NCI-H526 (cell line): ENCODE results near the gene DNAH17.
"Not testable (repeated sequence)": the region's sequence is repeated elsewhere in the genome, so short reads cannot be mapped to it uniquely, and the experiment has no call there.

Experiments
- DNase-seq, 2 experiments: peaks; one replicate each; lab custom pipeline; 2025; lab: John Stamatoyannopoulos, UW

Gene DNAH17

DNA sequence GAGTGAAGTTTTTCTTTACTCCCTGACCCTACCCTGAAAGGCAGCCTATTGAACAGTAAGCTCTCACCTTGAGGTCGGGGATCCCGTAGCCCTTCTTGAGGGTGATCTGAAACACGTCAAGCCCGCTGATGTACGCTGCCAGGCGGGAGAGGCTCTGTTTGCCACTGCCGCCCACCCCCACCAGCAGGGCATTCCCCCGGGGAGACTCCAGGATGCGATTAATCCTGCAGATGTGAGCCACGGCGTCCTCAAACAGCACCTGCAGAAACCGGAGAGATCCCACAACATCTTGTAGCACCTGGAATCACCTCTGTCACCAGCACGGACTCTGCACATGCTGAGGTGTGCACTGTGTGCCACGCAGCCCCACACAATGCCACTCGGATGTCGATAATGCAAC lies 102.0 kb downstream of the DNAH17 start:
- no peak for DNase-seq

DNA sequence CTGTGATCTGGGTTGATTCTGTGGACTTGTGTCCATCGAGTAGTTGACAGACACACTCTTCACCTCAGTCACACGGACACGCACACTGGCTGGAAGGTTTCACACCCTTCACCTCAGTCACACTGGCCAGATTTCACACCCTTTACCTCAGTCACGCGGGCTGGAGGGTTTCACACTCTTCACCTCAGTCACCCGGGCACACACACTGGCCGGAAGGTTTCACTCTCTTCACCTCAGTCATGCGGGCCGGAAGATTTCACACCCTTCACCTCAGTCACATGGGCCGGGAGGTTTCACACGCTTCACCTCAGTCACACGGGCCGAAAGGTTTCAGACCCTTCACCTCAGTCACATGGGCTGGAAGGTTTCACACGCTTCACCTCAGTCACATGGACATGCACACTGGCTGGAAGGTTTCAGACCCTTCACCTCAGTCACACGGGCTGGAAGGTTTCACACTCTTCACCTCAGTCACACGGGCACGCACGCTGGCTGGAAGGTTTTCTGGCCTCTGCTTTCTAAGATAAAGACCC lies 102.5 kb downstream of the DNAH17 start:
- DNase-seq = no peak

DNA sequence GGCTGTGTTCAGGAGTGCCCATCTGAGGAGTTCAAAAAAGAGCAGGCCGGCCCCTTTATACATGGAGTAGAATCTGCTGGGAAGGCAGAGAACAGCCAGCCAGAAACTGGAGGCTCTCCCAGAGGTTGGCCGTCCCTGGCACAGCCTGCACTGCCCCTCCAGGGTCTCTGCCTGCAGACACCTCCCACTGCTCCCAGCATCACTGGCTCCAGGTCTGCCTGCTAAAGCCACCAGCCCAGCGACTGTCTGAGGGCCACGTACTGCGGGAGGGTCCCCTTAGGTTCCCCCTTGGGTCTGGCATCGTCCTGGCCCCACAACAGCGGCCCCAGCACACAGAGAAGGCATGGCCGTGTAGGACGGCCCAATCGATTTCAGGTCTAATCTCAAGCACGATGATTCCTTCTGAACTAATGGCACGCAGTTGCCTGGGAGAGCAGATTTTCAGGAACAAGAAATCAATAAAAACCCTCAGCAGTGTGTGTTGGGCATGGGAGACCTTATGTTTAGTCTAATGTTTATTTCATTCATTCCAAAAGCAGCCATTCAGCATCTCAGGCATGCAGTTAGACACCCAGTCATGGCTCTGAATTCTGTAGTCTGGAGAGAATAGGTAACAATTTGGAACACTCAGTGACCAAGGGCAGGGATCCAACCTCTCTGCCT lies 103.1 kb downstream of the DNAH17 start:
- DNase-seq = no peak

DNA sequence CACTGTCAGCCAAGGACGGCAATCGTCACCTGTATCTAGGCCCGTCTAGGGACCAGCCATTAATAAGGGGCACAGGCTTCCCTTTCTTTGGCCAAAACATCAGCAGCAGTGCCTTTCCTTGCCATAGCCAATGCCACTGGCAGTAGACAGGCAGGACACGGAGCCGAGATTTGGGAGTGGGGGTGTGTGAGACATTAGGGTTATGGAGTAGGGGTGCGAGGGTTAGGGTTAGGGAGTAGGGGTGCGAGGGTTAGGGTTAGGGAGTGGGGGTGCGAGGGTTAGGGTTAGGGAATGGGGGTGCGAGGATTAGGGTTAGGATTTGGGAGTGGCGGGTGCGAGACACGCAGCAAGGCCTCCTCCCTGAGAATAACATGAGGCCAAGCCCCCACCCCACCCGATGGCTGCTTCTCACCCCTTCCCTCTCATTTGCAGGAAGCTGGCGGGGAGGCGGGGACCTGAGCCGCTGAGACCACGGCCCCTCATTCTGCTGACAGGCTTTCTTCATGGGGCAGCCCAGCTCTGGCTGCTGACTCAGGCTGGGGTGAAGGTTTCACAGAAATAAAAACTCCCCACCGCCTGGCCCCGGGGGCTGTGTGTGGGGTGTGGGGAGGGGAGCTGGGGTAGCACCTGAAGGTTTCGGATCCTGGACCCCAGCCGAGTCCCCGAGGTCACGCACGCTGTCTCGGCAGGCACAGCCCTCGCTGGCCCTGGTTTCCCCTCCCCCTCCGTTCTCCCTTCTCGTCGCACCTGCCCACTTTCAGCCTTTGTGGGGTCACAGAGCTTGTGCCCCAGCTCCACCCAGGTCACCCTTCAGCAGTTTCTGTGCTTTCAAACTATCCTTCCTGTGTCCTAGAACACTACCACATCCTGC lies 104.9 kb downstream of the DNAH17 start:
- DNase-seq = no peak

DNA sequence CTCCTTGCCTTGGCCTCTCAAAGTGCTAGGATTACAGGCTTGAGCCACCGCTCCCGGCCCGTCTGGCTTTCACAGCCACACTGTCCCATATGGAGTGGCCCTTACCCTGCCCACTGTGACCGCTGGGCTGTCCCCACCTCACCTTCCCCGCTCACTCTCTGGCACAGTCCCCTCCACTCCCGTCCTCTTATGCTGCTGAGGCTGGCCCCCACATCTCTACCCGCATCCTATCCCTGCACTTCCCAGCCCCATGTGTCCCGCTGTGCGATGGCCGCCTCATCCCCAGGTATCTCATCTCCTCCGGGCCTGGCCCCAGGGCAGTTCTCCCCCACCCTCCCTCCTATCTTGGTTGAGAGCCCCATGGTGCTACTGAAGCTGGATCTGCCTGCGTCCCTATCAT lies 105.6 kb downstream of the DNAH17 start:
- DNase-seq = no peak

DNA sequence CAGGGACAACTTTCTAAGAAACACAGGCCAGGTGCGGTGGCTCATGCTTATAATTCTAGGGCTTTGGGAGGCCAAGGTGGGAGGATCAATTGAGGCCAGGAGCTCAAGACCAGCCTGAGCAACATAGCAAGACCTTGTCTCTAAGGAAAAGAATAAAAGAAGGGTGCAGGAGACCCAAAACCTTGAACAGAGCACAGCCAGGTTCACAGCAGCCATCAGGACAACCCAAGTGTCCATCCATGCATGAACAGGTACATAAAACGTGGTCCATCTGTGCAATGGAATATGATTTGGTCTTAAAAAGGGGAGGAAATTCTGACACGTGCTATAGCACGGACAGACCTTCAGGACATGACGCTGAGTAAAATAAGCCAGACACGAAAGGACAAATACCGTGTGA lies 107.8 kb downstream of the DNAH17 start:
- DNase-seq = no peak

DNA sequence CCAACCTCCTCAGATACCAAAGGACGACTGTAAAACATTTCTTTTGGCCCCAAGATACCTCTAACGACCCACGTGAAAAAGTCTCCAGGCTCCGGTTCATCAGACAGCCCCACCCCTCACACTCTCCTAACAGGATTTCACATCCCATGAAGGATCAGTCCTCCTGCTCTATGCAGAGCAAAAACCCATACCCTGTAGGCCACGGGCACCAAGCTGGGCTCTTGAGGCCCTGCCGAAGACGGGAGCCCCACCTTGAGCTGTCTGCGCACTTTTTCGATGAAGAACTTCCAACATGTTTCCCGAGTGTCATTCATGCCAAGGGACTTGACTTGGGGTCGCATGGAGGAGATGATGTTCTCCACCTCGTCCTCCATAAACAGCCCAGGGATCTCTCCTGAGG lies 108.8 kb downstream of the DNAH17 start:
- DNase-seq = no peak

DNA sequence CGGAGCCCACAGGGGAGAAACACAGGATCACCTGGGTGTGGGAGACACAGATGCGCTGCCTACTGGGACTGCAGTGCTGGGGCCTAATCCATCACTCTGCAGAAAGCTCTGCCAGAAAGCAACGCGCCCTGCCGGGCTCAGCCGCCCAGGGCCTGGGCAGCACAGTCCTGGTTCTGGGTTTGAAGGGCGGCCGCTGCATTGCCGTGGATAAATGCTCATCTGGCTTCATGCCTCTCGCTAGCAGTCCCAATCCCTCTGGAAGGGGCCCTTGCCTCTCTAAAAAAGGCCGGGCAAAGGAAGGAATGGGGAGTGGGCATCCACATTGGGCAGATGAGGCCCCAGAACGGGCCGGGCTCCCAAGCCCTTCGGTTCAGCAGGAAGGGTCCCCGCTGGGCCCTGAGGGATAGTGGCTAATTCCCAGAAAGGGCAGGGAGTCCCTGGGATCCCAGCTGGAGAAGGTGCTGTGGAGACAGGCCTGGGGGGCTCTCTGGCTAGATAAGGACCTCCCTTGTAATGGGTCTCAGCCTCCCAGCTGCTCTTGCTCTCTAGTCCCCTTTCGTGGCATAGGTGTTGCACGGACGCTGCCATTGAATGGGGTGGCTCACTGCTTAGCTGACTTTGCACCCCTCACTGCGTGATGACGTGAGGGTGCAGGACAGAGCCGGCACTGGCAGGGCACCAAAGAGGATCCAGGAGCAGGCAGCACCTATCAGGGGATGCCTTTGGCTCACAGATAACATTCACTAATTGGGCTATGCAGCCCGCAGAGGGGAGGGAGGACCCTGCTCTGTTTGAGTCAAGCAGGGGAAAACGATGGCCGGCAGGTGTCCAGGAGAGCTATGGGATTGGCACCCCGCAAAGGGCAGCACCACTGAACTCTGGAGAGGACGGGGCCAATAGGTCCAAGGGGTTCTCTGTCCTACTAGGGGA lies 110.1 kb downstream of the DNAH17 start:
- no peak for DNase-seq

DNA sequence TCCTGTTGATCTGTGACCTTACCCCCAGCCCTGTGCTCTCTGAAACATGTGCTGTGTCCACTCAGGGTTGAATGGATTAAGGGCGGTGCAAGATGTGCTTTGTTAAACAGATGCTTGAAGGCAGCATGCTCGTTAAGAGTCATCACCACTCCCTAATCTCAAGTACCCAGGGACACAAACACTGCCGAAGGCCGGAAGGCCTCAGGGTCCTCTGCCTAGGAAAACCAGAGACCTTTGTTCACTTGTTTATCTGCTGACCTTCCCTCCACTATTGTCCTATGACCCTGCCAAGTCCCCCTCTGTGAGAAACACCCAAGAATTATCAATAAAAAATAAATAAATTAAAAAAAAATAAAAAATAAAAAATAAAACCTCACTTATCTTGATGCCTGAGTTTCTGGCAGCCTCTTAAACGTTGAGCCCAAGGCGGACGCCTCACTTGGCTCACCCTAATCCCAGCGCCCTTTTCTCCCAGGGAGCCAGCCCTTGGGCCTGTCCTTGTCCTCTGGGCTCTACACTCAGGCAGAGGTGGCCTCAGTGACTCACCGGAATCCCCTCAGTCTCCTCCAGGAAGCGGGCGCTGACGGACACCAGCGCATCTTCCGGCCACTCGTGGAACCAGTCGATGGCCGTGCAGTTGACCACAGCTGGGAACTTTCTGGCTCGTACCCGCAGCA lies 110.9 kb downstream of the DNAH17 start:
- DNase-seq = not testable (repeated sequence)

DNA sequence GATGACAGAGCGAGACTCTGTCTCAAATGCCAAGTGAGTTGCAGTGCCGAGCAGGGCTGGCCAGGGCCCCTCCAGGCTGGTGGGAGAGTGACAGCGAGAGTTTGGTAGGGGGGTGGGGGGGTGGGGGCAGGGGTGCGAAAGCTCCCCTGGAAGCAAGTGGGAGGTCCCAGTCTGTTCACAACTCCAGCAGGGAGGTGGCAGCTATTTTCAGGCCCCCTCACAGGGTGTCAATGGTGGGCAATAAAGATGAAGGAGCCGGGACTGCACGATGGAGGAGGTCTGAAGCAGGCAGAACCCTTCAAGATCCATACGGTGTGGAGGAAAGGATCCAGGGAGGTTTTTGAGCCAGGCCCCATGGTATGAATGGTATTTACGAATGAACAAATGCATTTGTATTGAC lies 115.0 kb downstream of the DNAH17 start:
- no peak for DNase-seq

DNA sequence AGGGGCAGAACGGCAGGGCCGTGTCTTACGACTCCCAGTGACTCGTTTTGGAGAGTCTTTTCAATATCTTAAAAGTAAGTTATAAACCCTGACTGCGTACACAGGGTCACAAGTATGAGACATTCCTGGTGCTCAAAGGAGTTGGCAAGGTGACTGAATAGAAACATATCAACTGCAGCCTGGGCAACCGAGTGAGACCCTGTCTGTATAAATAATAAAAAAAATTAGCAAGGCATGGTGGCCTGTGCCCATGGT lies 115.5 kb downstream of the DNAH17 start:
- no peak for DNase-seq

DNA sequence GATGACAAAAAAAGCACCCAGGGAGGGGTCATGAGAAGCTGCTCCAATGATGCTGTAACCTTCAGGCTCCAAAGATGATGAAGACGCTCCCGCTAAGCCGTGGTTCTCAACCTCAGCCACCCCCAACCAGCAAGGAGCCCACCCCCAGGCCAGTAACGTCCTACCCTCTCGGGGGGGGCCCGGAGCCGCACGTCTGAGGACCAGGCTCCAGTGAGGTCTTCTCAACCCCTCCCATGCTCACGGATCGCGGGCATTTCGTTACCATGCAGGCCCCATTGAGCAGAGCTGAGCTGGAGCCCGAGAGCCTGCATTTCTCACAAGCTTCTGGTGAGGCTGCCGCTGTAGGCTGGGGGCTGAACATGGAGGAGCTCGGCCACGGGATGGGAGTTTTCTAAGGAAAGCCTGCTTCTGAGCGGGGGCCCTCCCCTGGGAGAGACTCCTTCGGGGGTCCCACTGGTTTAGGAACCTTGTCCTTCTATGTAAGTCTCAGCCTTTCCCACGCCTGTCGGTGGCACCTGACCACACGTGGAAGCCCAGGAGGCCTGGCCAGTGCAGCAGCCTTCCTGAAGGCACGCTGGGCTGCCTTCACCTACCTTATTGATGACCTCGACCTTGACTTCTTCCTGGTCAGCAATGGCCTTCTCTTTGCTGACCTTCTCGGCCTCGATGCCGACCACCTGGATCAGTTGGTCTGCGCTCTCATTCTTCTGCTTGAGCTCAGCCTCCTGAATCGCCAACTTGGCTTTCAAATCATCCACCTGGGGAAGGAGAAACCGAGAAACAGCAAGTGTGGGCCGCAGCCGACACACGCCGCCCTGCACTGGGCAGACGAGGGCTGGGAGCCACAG lies 116.0 kb downstream of the DNAH17 start:
- no peak for DNase-seq

DNA sequence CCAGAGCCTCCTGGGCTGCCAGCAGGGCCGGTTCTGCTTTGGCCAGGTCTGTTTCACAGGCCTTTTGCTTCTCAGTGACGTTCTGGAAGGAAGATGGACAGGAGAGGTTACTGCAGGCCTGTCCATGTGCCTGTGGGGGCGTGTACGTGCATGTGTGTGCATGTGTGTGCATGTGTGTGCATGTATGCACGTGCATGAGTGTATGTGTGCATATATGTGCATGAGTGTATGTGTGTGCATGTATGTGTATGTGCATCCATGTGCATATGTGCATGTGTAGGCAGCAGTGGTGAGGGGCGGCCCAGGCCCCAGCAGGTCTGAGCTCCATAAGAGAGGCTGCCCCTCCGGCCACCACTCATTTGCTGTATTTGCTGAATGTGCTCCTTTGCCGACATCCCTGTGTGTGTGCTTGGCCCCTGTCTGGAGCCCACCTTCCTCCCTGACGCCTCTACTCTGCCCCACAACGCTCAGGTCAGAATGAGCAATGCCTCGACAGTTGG lies 117.0 kb downstream of the DNAH17 start:
- DNase-seq = no peak

DNA sequence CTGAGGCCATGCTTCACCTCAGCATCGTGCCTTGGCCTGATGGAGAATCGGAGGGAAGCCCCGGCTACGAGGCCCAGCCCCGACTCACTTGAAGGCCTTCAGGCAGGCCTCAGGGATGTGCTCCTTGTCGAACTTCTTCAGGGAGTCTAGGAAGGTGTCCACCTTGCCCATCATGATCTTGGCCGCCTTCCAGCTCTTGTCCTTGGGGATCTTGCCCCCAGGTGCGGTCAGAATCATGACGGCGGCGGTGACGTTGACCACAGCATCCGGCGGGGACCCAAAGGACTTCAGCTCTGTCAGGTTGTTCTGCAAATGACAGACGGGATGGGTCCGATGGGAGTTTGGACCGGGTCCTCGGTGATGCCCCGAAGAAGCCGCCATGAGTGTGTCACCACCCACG lies 117.5 kb downstream of the DNAH17 start:
- DNase-seq = no peak

DNA sequence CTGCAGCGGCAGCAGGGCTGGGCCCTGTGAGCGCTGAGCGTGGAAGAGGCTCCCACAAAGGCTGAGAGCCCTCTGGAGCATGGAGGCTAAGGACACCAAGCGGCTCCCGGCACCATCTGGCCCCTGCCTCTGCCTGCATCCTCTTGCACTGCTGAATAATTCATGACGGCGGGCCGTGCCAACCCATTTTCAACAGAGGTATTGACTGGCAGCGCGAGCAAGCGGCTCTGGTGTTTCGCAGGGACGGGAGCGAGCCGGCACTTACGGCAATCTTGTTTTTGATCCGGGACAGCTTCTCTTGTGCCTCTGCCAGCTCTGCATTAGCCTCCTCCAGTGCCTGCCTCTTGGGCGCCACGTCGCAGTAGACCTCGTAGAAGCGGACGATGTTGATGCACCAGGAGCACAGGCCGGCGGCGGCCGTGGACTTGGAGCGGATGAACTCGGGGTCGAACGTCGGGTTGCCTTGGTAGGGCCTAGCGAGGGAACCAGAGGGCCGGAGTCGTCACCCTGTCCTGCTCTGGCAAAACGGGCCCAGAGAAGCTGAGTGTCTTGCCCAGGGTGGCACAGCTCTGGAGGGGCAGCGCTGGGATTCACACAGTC lies 118.4 kb downstream of the DNAH17 start:
- DNase-seq = no peak

DNA sequence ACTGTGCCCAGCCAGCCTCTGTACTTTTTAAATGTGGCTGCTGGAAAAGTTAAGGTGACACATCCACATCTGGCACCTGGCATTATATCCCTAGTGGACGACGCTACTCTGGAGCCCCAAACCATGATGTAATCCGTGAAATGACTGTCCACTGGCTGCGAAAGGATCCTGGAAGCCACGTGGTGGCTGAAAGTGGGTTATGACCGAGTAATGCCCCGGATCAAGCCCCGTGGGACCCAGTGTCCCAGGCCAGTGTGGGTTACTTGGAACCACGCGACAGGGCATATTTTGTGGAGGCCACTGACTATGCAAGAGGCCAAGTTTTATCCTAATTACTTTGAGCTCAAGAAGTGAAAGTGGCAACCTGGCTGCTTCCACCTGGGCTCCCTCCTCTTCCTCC lies 119.1 kb downstream of the DNAH17 start:
- DNase-seq = no peak

DNA sequence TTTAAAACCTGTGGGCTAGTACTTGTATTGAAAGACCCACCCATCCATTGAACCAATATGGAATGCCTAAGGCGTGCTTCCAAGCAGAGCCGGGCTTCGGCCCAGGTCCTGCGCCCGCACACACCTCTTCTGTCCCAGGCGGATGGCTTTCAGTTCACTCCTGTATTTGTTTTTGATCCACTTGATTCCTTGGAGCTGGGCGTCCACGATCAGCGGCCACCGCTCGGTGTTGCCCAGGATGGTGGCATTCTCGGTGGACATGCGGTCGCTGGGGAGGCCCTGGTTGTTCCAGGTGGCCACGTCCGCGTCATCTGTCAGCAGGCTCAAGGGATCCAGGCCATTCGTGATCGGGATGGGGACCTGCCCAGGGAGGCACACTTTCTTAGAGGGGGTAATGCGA lies 122.8 kb downstream of the DNAH17 start:
- DNase-seq = no peak

DNA sequence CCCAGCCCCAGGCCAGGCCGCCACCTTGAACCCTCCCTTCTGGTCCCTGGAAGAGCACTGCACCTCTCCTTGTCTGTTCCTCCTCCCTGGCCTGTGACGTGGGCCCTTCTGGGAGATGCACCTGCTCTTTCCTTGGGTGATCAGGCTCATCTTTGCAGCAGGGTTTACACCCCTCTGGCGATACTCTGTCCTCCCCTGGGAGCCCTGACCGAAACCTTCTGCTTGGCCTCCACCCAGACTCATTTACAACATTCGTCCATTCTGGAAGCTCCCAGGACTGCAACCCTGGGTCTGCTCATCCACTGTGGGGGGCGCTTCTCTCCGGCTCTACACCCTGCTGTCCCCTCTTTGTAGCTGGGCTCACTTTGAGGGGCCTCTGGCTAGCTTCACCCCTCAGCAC lies 125.4 kb downstream of the DNAH17 start:
- DNase-seq = no peak

DNA sequence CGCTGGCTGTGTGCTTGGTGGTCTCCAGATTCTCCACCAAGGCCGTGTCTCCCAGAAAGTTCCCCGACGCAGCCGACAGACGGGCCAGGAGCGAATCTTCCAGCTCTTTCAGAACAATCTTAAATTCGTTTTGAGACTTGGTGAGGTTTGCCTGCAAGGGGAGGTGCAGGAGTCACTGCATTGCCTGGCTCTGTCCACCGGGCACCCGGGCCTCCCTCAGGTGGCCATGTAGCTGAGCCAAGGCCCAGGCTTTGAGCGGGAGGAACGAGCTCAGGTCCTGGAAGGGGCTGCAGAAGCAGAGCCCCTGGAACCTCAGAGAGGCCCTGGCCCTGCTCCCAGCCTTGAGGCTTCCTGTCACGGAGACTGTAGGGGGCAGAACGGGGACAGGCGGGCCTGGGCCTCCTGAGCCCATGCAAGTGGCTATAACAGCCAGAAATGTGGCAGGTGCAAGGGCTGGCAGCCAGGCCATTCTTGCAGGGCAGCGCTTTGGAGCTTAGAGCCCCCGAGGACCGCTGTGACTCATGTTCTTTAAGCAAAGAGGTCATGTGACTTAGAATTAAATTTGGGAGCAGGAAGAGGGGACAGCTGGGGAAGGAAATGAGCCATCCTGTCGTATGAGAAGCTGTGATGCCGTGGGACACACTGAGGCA lies 126.4 kb downstream of the DNAH17 start:
- DNase-seq = no peak
